HG03469 (cell line): ENCODE data around the gene SLC41A3.
"Not testable (repeated sequence)": the region's sequence is repeated elsewhere in the genome, so short reads cannot be mapped to it uniquely, and the experiment has no call there.

Source experiments
- ATAC-seq: cut with Tn5 transposase; IDR thresholded peaks from one replicate; pipeline ENCODE4 v1.9.1; 2021; ENCODE audit warnings: mild to moderate bottlenecking, moderate library complexity, moderate number of reproducible peaks; ENCODE audit not compliant: unreplicated experiment

The SLC41A3 gene

GRCh38 chr3:126056681-126057500, 27.0 kb downstream of the SLC41A3 start:
- ATAC-seq = no peak

GRCh38 chr3:126056088-126056487, 27.8 kb downstream of the SLC41A3 start:
- no peak for ATAC-seq

- no peak for ATAC-seq
Measured at GRCh38 chr3:126054870-126055269, 29.1 kb downstream of the SLC41A3 start.

- ATAC-seq = no peak
Measured at GRCh38 chr3:126053949-126054569, 29.9 kb downstream of the SLC41A3 start.

- ATAC-seq = no peak
Measured at GRCh38 chr3:126053513-126053912, 30.4 kb downstream of the SLC41A3 start.

GRCh38 chr3:126052196-126053058, 31.5 kb downstream of the SLC41A3 start:
- no peak for ATAC-seq

- no peak for ATAC-seq
Measured at GRCh38 chr3:126051741-126052140, 32.2 kb downstream of the SLC41A3 start.

GRCh38 chr3:126051234-126051633, 32.7 kb downstream of the SLC41A3 start:
- no peak for ATAC-seq

GRCh38 chr3:126050626-126051025, 33.3 kb downstream of the SLC41A3 start:
- no peak for ATAC-seq

GRCh38 chr3:126050050-126050392, 33.9 kb downstream of the SLC41A3 start:
- no peak for ATAC-seq

GRCh38 chr3:126049289-126050049, 34.5 kb downstream of the SLC41A3 start:
- no peak for ATAC-seq

GRCh38 chr3:126040386-126040785, 43.5 kb downstream of the SLC41A3 start:
- ATAC-seq = no peak

- ATAC-seq = no peak
Measured at GRCh38 chr3:126039870-126040269, 44.1 kb downstream of the SLC41A3 start.

- not testable (repeated sequence) for ATAC-seq
Measured at GRCh38 chr3:126038791-126039190, 45.1 kb downstream of the SLC41A3 start.

GRCh38 chr3:126036056-126036549, 47.8 kb downstream of the SLC41A3 start:
- no peak for ATAC-seq

GRCh38 chr3:126035362-126036050, 48.4 kb downstream of the SLC41A3 start:
- no peak for ATAC-seq

- no peak for ATAC-seq
Measured at GRCh38 chr3:126034481-126035361, 49.2 kb downstream of the SLC41A3 start.

GRCh38 chr3:126033765-126034164, 50.2 kb downstream of the SLC41A3 start:
- no peak for ATAC-seq
